Kidney (tissue), 14 donors: ENCODE data around the gene MAGEB17. TPM values are rescaled to one million over a fixed set of nuclear protein-coding genes. Genes with fewer than 3 reads are reported as not detected.

ENCODE experiments used
- DNase-seq, 5 donors: peaks; one replicate each; pipeline ENCODE4 v3.0.0-alpha.2; 2013 to 2020
- FAIRE-seq: peaks from 2 replicates; lab custom pipeline; 2012; peaks lifted over from hg19 to GRCh38; lab: Jason Lieb, UNC
- H3K27ac ChIP-seq, 2 donors: one replicate each; pipeline ENCODE4 v1.7.0; 2013; ENCODE audit warnings: low read depth in 2 of 2, low read length in 2 of 2, inconsistent platforms in 1 of 2
- H3K27me3 ChIP-seq: one replicate; pipeline ENCODE4 v1.7.1; 2013; ENCODE audit warnings: low read length, inconsistent platforms; ENCODE audit not compliant: control insufficient read depth, insufficient read depth
- H3K36me3 ChIP-seq, 3 donors: one replicate each; pipeline versions ENCODE4 v1.7.0 to v1.7.1; 2013; ENCODE audit warnings: low read length in 3 of 3, control low read depth in 1 of 3, inconsistent platforms in 1 of 3; ENCODE audit not compliant: insufficient read depth in 3 of 3, control insufficient read depth in 2 of 3
- H3K4me1 ChIP-seq, 3 donors: one replicate each; pipeline versions ENCODE4 v1.7.0 to v1.7.1; 2013; ENCODE audit warnings: low read length in 3 of 3, inconsistent platforms in 1 of 3, low read depth in 1 of 3; ENCODE audit not compliant: control insufficient read depth in 2 of 3, insufficient read depth in 2 of 3
- H3K4me3 ChIP-seq, 3 donors: one replicate each; pipeline versions ENCODE4 v1.7.0 to v1.8.1; 2013; ENCODE audit warnings: low read length in 3 of 3, control low read depth in 1 of 3, inconsistent platforms in 1 of 3
- H3K9ac ChIP-seq, 3 donors: one replicate each; pipeline versions ENCODE4 v1.7.0 to v1.7.1; 2013; ENCODE audit warnings: low read length in 3 of 3, control low read depth in 1 of 3, inconsistent platforms in 1 of 3
- H3K9me3 ChIP-seq, 3 donors: one replicate each; pipeline versions ENCODE4 v1.7.0 to v1.7.1; 2013; ENCODE audit warnings: low read length in 3 of 3, control low read depth in 1 of 3, inconsistent platforms in 1 of 3; ENCODE audit not compliant: control insufficient read depth in 2 of 3, insufficient read depth in 1 of 3
- CTCF ChIP-seq: IDR thresholded peaks from 3 replicates; pipeline ENCODE4 v1.5.1; 2012; ENCODE audit warnings: mild to moderate bottlenecking, moderate library complexity, borderline replicate concordance; ENCODE audit not compliant: insufficient read depth; ENCODE audit errors: extremely low read depth
- intact Hi-C: fragments of 100-400 bp; cut with DNase I; formaldehyde crosslinking; loops from one replicate; pipeline ENCODE4 v1.11.1; 2022
- polyA plus RNA-seq: library from polyadenylated mRNA; stranded (reverse); fragments of 350-450 nt; fragmentation: Illumina TruSeq; extraction: RNeasy Lipid Tissue Mini Kit (QIAGEN cat#74804); gene quantifications from one replicate; pipeline ENCODE4 v1.2.3, GENCODE V29; 2014; ENCODE audit warnings: low read depth, low replicate concordance; ENCODE audit not compliant: insufficient read depth
- total RNA-seq: library from RNA; stranded (reverse); fragmentation: NEBNext Ultra II Directional; extraction: Animal tissue kit (Norgen Biotek cat#: 25700); gene quantifications from one replicate; pipeline ENCODE4 v1.2.1, GENCODE V29; 2021
- donor health status: control.
- donor health status: control.
- donor health status: control.
- donor health status: control.
- donor health status: control.
- donor health status: DM: yes; HTN: yes; CAD: no.
- donor health status: Normal renal cell carcinoma (clear cell type).

The MAGEB17 gene
- total and polyA plus RNA-seq, 2 donors from 2014 or later = not detected

- Histone ChIP-seq H3K4me1 (no peaks in the 10 kb centered on the region), H3K9ac (no peak overlapping the region), H3K9me3 (no peaks in the 10 kb centered on the region), H3K4me3 (no peak overlapping the region), H3K36me3 (no peaks in the 10 kb centered on the region), H3K27me3 (peaks cover 8% of the 10 kb centered on the region), H3K27ac (no peak overlapping the region)
- FAIRE-seq (no peak), DNase-seq (no peak)
- TF ChIP-seq CTCF = no peak
- intact Hi-C loops = no loop called here
Measured at GRCh38 chrX:16137416-16138107, 29.7 kb upstream of the MAGEB17 start.

- FAIRE-seq = no peak
- TF ChIP-seq CTCF = no peak
- no peak overlapping the region for H3K27ac ChIP-seq
Measured at GRCh38 chrX:16138108-16138427, 29.2 kb upstream of the MAGEB17 start.

DNA sequence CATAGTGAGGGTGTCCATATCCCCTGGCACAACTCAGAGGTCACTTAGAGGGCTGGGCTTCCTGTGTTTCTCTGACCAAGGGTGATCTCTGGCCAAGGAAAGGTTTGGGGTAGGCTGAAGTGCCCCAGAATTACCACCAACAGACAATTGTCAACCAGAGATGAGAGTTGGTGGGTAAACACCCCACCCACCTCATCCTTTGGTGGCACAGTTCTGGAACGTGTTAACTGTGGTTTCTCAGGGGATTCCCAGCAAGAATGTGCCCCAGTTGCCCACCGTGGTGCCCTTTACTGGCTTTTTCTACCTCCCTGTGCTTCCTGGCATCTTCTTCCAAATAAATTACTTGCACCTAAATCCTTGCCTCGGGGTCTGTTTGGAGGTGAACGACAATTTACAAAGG lies 26.8 kb upstream of the MAGEB17 start:
- no peaks in the 10 kb centered on the region for H3K4me1 ChIP-seq
- H3K9ac ChIP-seq = no peak overlapping the region
- FAIRE-seq = no peak

More at GRCh38 chrX:16138108-16138427, 29.2 kb upstream of the MAGEB17 start:
- intact Hi-C loops = no loop called here
- Histone ChIP-seq H3K4me3 (no peak overlapping the region), H3K9ac (no peak overlapping the region), H3K9me3 (no peaks in the 10 kb centered on the region), H3K4me1 (no peaks in the 10 kb centered on the region), H3K27me3 (peaks cover 8% of the 10 kb centered on the region), H3K36me3 (no peaks in the 10 kb centered on the region)
- no peak for DNase-seq

More for the DNA sequence above, 26.8 kb upstream of the MAGEB17 start:
- H3K27ac ChIP-seq = no peak overlapping the region
- no peak overlapping the region for H3K4me3 ChIP-seq
- no peak for TF ChIP-seq CTCF
- H3K9me3 ChIP-seq = no peaks in the 10 kb centered on the region
- no peak for DNase-seq
- intact Hi-C loops = no loop called here
- H3K27me3 ChIP-seq = peaks cover 8% of the 10 kb centered on the region
- no peaks in the 10 kb centered on the region for H3K36me3 ChIP-seq
